Endothelial cell of umbilical vein (primary cell): Measurements from ENCODE around the gene RYR1. TPM values are rescaled to one million over a fixed set of nuclear protein-coding genes. Genes with fewer than 3 reads are reported as not detected.

Experiments
- BruUV-seq: library from RNA; stranded (reverse); fragments of 400-500 nt; replicated peaks from 2 replicates; lab custom pipeline; 2021; lab: Mats Ljungman, UMichigan
- CTCF ChIA-PET: fragments of 300-600, 350-600 bp; sonication (Branson Sonifier 250); formaldehyde crosslinking; loops from one replicate; lab custom pipeline; 2021; ENCODE audit warnings: antibody characterized with exemption, inconsistent platforms; lab: Charles Lee
- POLR2A ChIA-PET: fragments of 300-600, 350-600 bp; sonication (Branson Sonifier 250); formaldehyde crosslinking; loops from one replicate; lab custom pipeline; 2021; ENCODE audit warnings: antibody characterized with exemption, inconsistent platforms; lab: Charles Lee
- DNase-seq: peaks from one replicate; pipeline ENCODE4 v3.0.0-alpha.2; 2011; ENCODE audit warnings: low read depth, low spot score
- FAIRE-seq: peaks from 2 replicates; lab custom pipeline; 2011; peaks lifted over from hg19 to GRCh38; lab: Jason Lieb, UNC
- H2AFZ ChIP-seq: 2 replicates; pipeline ENCODE4 v1.6.0; 2012; ENCODE audit warnings: low read depth, low read length, control low read depth, inconsistent platforms
- H3K27ac ChIP-seq: 2 replicates; pipeline ENCODE4 v1.5.1; 2011; ENCODE audit warnings: low read depth, mild to moderate bottlenecking, control low read depth, low read length, moderate library complexity; ENCODE audit not compliant: insufficient read depth
- H3K27me3 ChIP-seq, 2 experiments: 2 replicates each; pipeline versions ENCODE4 v1.6.0 to v1.6.1; 2011; ENCODE audit warnings: low read length in 2 of 2, mixed read lengths in 1 of 2; ENCODE audit not compliant: control insufficient read depth in 2 of 2, insufficient read depth in 2 of 2
- H3K36me3 ChIP-seq, 2 experiments: 2 replicates in 1 of 2; 3 replicates in 1 of 2; pipeline ENCODE4 v1.5.1; 2011; ENCODE audit warnings: low read length in 2 of 2, mild to moderate bottlenecking in 1 of 2, moderate library complexity in 1 of 2; ENCODE audit not compliant: control insufficient read depth in 2 of 2, insufficient read depth in 2 of 2; ENCODE audit errors: extremely low read depth in 1 of 2
- H3K4me1 ChIP-seq: 3 replicates; pipeline ENCODE4 v1.5.1; 2011; ENCODE audit warnings: mild to moderate bottlenecking, low read length; ENCODE audit not compliant: control insufficient read depth, insufficient read depth; ENCODE audit errors: extremely low read depth
- H3K4me2 ChIP-seq: 2 replicates; pipeline ENCODE4 v1.6.1; 2011; ENCODE audit warnings: low read length, control low read depth, mixed read lengths; ENCODE audit not compliant: insufficient read depth
- H3K4me3 ChIP-seq, 3 experiments: fragments of 200-600 bp in 1 of 3; sonication (generic), shearing (Covaris generic) in 1 of 3; replicated peaks in 1 of 3; 2 replicates each; pipeline ENCODE4 v1.5.1; 2011 to 2016; ENCODE audit warnings: control low read depth in 3 of 3, low read length in 3 of 3, mild to moderate bottlenecking in 2 of 3, inconsistent platforms in 1 of 3, low read depth in 1 of 3, moderate library complexity in 1 of 3; ENCODE audit not compliant: insufficient read depth in 1 of 3
- H3K79me2 ChIP-seq: 2 replicates; pipeline ENCODE4 v1.6.0; 2012; ENCODE audit warnings: low read length, inconsistent platforms; ENCODE audit not compliant: control insufficient read depth, insufficient read depth
- H3K9ac ChIP-seq: replicated peaks from 2 replicates; pipeline ENCODE3; 2011; ENCODE audit warnings: low read length, control low read depth; ENCODE audit not compliant: insufficient read depth; ENCODE audit errors: extremely low read depth
- H3K9me1 ChIP-seq: replicated peaks from 3 replicates; pipeline ENCODE4 v1.6.0; 2011; ENCODE audit warnings: mild to moderate bottlenecking, low read length; ENCODE audit not compliant: control insufficient read depth, insufficient read depth; ENCODE audit errors: extremely low read depth
- H3K9me3 ChIP-seq: replicated peaks from 2 replicates; pipeline ENCODE4 v1.5.1; 2012; ENCODE audit warnings: low read length, inconsistent platforms; ENCODE audit not compliant: control insufficient read depth, insufficient read depth
- H4K20me1 ChIP-seq: replicated peaks from 2 replicates; pipeline ENCODE3; 2011; ENCODE audit warnings: mild to moderate bottlenecking, low read length; ENCODE audit not compliant: control insufficient read depth, insufficient read depth; ENCODE audit errors: extremely low read depth
- CTCF ChIP-seq, 2 donors: IDR thresholded peaks; 1 replicate in 1 of 2; 2 replicates in 1 of 2; pipeline ENCODE4 v1.5.1; 2011; ENCODE audit warnings: low read length in 2 of 2, mild to moderate bottlenecking in 2 of 2, moderate library complexity in 2 of 2, control low read depth in 1 of 2, inconsistent platforms in 1 of 2, low read depth in 1 of 2; ENCODE audit not compliant: insufficient read depth in 1 of 2; ENCODE audit errors: extremely low read depth in 1 of 2
- EZH2 ChIP-seq: IDR thresholded peaks from 2 replicates; pipeline ENCODE4 v1.6.1; 2012; ENCODE audit warnings: borderline replicate concordance, low read depth, mild to moderate bottlenecking, moderate library complexity, low read length, inconsistent platforms; ENCODE audit not compliant: severe bottlenecking
- FOS ChIP-seq: IDR thresholded peaks from 2 replicates; pipeline ENCODE4 v1.6.1; 2011; ENCODE audit warnings: mild to moderate bottlenecking, low read length, moderate library complexity, borderline replicate concordance; ENCODE audit not compliant: insufficient read depth
- GATA2 ChIP-seq: IDR thresholded peaks from 2 replicates; pipeline ENCODE4 v1.7.0; 2011; ENCODE audit warnings: low read depth, mild to moderate bottlenecking, moderate library complexity, mixed read lengths, low read length; ENCODE audit not compliant: insufficient read length, insufficient read depth
- JUN ChIP-seq: IDR thresholded peaks from 2 replicates; pipeline ENCODE4 v1.6.1; 2011; ENCODE audit warnings: borderline replicate concordance, low read depth; ENCODE audit not compliant: insufficient read length, insufficient read depth
- MYC ChIP-seq: IDR thresholded peaks from one replicate; pipeline ENCODE4 v1.6.1; 2011; ENCODE audit warnings: mild to moderate bottlenecking, low read depth, low read length
- POLR2A ChIP-seq: IDR thresholded peaks from 2 replicates; pipeline ENCODE4 v1.6.1; 2012; ENCODE audit warnings: low read depth, mild to moderate bottlenecking, control low read depth, low read length
- POLR2AphosphoS5 ChIP-seq: IDR thresholded peaks from 2 replicates; pipeline ENCODE4 v1.6.1; 2012; ENCODE audit warnings: low read depth, mild to moderate bottlenecking, control low read depth, low read length, moderate library complexity; ENCODE audit not compliant: insufficient read depth
- dilution Hi-C: fragments of 300-500 bp; cut with MboI; formaldehyde crosslinking; loops from one replicate; pipeline ENCODE4 v1.15.0; 2019; ENCODE audit warnings: low sequenced_read_pairs; ENCODE audit not compliant: extremely low pct_ligation_motif_present
- intact Hi-C: fragments of 100-400 bp; cut with micrococcal nuclease; formaldehyde crosslinking; loops from one replicate; pipeline ENCODE4 v1.10.0; 2022
- polyA plus RNA-seq, 4 experiments: library from polyadenylated mRNA; depleted of rRNA in 3 of 4; stranded (reverse) in 3 of 4; unstranded in 1 of 4; fragments of >200 nt; gene quantifications; 2 replicates each; pipeline versions ENCODE4 v1.2.1 to v1.2.3, GENCODE V29; 2011 to 2012; ENCODE audit warnings: missing spikeins in 1 of 4
- total RNA-seq: library from RNA; stranded (reverse); gene quantifications from 2 replicates; pipeline ENCODE4 v1.2.3, GENCODE V29; 2021
- TF ChIP-seq, protein P1 (sequence below): IDR thresholded peaks from 2 replicates; pipeline ENCODE4 v1.6.1; 2011; ENCODE audit not compliant: insufficient read depth, insufficient read length

Gene RYR1
- total and polyA plus RNA-seq, 2 donors (not counting 3 experiments of a cell fraction or from before 2014, with no cell fraction given): under 0.01 to 0.02 TPM

DNA sequence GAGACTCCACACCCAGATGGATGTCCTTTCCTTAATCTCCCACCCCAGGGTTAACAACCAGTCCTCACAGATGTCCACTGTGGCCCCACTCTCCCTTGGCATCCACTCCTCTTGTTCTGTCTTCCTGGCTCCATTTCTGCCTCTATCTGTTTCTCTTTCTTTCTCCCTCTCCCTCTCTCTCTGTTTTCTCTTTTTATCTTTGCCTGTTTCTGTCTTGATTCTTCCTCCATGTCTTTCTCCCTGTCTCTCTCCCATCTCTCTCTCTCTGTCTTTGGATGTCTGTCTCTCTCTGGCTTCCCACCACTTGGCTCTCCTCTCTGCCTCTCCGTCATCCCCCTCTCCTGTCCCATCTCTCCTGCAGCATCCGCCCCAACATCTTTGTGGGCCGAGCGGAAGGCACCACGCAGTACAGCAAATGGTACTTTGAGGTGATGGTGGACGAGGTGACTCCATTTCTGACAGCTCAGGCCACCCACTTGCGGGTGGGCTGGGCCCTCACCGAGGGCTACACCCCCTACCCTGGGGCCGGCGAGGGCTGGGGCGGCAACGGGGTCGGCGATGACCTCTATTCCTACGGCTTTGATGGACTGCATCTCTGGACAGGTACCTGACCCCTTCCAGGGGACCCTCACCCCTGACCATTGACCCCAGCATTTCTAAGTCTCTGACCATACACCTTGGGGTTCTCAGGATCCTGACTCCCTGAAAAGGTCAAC, 24.4 kb downstream of the RYR1 start:
- Histone ChIP-seq H3K9me3 (no peaks in the 10 kb centered on the region), H3K36me3 (no peaks in the 10 kb centered on the region), H3K4me2 (no peak overlapping the region), H3K27ac (no peak overlapping the region), H4K20me1 (no peaks in the 10 kb centered on the region), H2AFZ (no peak overlapping the region), H3K4me1 (no peaks in the 10 kb centered on the region), H3K4me3 (no peak overlapping the region), H3K9me1 (no peaks in the 10 kb centered on the region), H3K9ac (no peak overlapping the region), H3K79me2 (no peaks in the 10 kb centered on the region), H3K27me3 (no peaks in the 10 kb centered on the region)
- FAIRE-seq: no peak
- dilution Hi-C loops: no loop called here
- ChIA-PET POLR2A (no interaction called here), CTCF (no interaction called here)
- intact Hi-C loops: no loop called here
- no peak for DNase-seq
- TF ChIP-seq EZH2 (no peak), JUN (no peak)
- no TSS peak for BruUV-seq

- DNase-seq (no peak), FAIRE-seq (no peak)
- intact Hi-C loops (no loop called here), dilution Hi-C loops (no loop called here)
- Histone ChIP-seq H3K27ac (no peak overlapping the region), H3K9me3 (no peaks in the 10 kb centered on the region), H3K36me3 (no peaks in the 10 kb centered on the region), H3K4me2 (no peak overlapping the region), H3K27me3 (no peaks in the 10 kb centered on the region), H3K9ac (no peak overlapping the region), H2AFZ (no peak overlapping the region), H3K4me1 (no peaks in the 10 kb centered on the region), H3K79me2 (no peaks in the 10 kb centered on the region), H4K20me1 (no peaks in the 10 kb centered on the region), H3K9me1 (no peaks in the 10 kb centered on the region), H3K4me3 (no peak overlapping the region)
- TF ChIP-seq, protein P1, sequence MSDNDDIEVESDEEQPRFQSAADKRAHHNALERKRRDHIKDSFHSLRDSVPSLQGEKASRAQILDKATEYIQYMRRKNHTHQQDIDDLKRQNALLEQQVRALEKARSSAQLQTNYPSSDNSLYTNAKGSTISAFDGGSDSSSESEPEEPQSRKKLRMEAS: no peak
- TF ChIP-seq MYC (no peak), CTCF (IDR thresholded peaks at IDR 0.05; ENCODE audit: extremely low read depth in 1 of 2, insufficient read depth in 1 of 2, low read depth in 1 of 2, low read length in 2 of 2) (no peak), POLR2AphosphoS5 (no peak), GATA2 (no peak), FOS (no peak), POLR2A (no peak), JUN (no peak), EZH2 (no peak)
- CTCF ChIA-PET: no interaction called here
- POLR2A ChIA-PET: no interaction called here
- BruUV-seq: no TSS peak
Observed at GRCh38 chr19:38458991-38459390, 25.5 kb downstream of the RYR1 start.
